IMR-90 (cell line): ENCODE results near the gene EIF2B2.

Source experiments
- CEBPB ChIP-seq: IDR thresholded peaks from 2 replicates; pipeline ENCODE4 v1.6.1; 2012; ENCODE audit warnings: low read depth, low read length, improper control_type of control experiment
- CHD1 ChIP-seq: IDR thresholded peaks from 2 replicates; pipeline ENCODE4 v1.6.1; 2012; ENCODE audit warnings: low read depth, low read length, improper control_type of control experiment
- CTCF ChIP-seq: conservative IDR thresholded peaks from 2 replicates; pipeline ENCODE4 v1.5.1; 2012; ENCODE audit warnings: mild to moderate bottlenecking, low read depth, low read length, improper control_type of control experiment
- MAFK ChIP-seq: IDR thresholded peaks from 2 replicates; pipeline ENCODE4 v1.6.1; 2012; ENCODE audit warnings: low read depth, low read length, improper control_type of control experiment
- MAZ ChIP-seq: IDR thresholded peaks from 2 replicates; pipeline ENCODE4 v1.6.1; 2012; ENCODE audit warnings: low read depth, mild to moderate bottlenecking, low read length, improper control_type of control experiment, moderate library complexity, borderline replicate concordance
- POLR2A ChIP-seq: IDR thresholded peaks from 2 replicates; pipeline ENCODE4 v1.6.1; 2012; ENCODE audit warnings: mild to moderate bottlenecking, low read depth, low read length
- RAD21 ChIP-seq: IDR thresholded peaks from 2 replicates; pipeline ENCODE4 v1.6.1; 2012; ENCODE audit warnings: low read length, improper control_type of control experiment
- RFX5 ChIP-seq: IDR thresholded peaks from 2 replicates; pipeline ENCODE4 v1.8.0; 2012; ENCODE audit warnings: low read depth, mild to moderate bottlenecking, low read length, moderate library complexity
- USF2 ChIP-seq: fragments of 150-350 bp; IDR thresholded peaks from 2 replicates; pipeline ENCODE4 v1.6.1; 2017; ENCODE audit warnings: mild to moderate bottlenecking, antibody characterized with exemption, low read length, low read depth

- TF ChIP-seq CTCF (no peak), USF2 (no peak), RAD21 (no peak), CHD1 (no peak), RFX5 (no peak), POLR2A (no peak), MAFK (no peak), CEBPB (no peak), MAZ (no peak)
These were observed 22.4 kb downstream of the EIF2B2 start for GRCh38 chr14:75025082-75025481.
